Measurements from ENCODE around the gene IFT25. TPM values are rescaled to one million over a fixed set of nuclear protein-coding genes. Genes with fewer than 3 reads are reported as not detected.

The IFT25 gene
- total RNA-seq, 4 donors from 2014 or later: 2.4 to 9.1 (median 2.9) TPM

GRCh38 chr1:53902235-53903138 is 43.0 kb downstream of the IFT25 start:
- Histone ChIP-seq H3K9me3 (no peaks in the 10 kb centered on the region), H3K27ac (no peak overlapping the region)

DNA sequence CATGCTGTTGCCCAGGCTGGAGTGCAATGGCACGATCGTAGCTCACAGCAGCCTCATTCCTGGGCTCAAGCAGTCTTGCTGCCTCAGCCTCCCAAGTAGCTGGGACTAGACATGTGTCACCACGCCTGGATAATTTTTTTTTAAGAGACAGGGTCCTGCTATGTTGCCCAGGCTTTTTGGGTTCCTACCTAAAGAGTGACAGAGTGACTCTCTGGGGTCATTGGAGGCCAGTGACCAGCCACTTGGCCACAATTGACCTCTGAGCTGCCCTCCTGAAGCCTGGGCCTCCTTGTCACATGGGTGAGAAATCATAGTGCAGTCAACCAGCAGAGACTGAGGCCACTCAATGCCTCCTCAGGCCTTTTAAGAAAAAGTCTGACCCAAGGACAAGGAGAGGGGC is 45.8 kb downstream of the IFT25 start:
- no peak for DNase-seq
- TF ChIP-seq POLR2A (IDR thresholded peaks at IDR 0.05): no peak
- TF ChIP-seq, protein P1, sequence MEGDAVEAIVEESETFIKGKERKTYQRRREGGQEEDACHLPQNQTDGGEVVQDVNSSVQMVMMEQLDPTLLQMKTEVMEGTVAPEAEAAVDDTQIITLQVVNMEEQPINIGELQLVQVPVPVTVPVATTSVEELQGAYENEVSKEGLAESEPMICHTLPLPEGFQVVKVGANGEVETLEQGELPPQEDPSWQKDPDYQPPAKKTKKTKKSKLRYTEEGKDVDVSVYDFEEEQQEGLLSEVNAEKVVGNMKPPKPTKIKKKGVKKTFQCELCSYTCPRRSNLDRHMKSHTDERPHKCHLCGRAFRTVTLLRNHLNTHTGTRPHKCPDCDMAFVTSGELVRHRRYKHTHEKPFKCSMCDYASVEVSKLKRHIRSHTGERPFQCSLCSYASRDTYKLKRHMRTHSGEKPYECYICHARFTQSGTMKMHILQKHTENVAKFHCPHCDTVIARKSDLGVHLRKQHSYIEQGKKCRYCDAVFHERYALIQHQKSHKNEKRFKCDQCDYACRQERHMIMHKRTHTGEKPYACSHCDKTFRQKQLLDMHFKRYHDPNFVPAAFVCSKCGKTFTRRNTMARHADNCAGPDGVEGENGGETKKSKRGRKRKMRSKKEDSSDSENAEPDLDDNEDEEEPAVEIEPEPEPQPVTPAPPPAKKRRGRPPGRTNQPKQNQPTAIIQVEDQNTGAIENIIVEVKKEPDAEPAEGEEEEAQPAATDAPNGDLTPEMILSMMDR (IDR thresholded peaks at IDR 0.05 in 4 of 5, conservative IDR thresholded peaks at IDR 0.05 in 1 of 5): no peak
- intact Hi-C loops (cut with DNase I; ENCODE audit: low total_unique reads) (no loop called here), in situ Hi-C loops (cut with MboI; ENCODE audit: low sequenced_read_pairs in 4 of 4) (no loop called here)
- Histone ChIP-seq H3K4me3 (no peak overlapping the region), H3K27ac (no peak overlapping the region), H3K36me3 (no peaks in the 10 kb centered on the region), H3K27me3 (no peaks in the 10 kb centered on the region), H3K4me1 (peaks cover 8 to 10% of the 10 kb centered on the region in 2 donors), H3K9me3 (no peaks in the 10 kb centered on the region)
- ATAC-seq: no peak

More at GRCh38 chr1:53902235-53903138, 43.0 kb downstream of the IFT25 start:
- TF ChIP-seq, protein P1 (IDR thresholded peaks at IDR 0.05 in 4 of 5, conservative IDR thresholded peaks at IDR 0.05 in 1 of 5): no peak
- no peak for TF ChIP-seq POLR2A (IDR thresholded peaks at IDR 0.05)
- in situ Hi-C loops (cut with MboI; ENCODE audit: low sequenced_read_pairs in 4 of 4) (no loop called here), intact Hi-C loops (cut with DNase I; ENCODE audit: low total_unique reads) (no loop called here)
- Histone ChIP-seq H3K36me3 (no peaks in the 10 kb centered on the region), H3K4me1 (peaks cover 5 to 8% of the 10 kb centered on the region in 2 donors), H3K4me3 (no peak overlapping the region), H3K27me3 (no peaks in the 10 kb centered on the region)
- ATAC-seq (no peak), DNase-seq (no peak)

GRCh38 chr1:53899206-53899628 is 46.3 kb downstream of the IFT25 start:
- Histone ChIP-seq H3K4me3 (peak overlapping the region in 2 of 4 donors; percentile 1 to 9), H3K4me1 (peaks cover 8 to 10% of the 10 kb centered on the region in 2 donors), H3K27me3 (no peaks in the 10 kb centered on the region), H3K27ac (peak overlapping the region in 3 of 4 donors; percentile 9 to 63 (median 40)), H3K36me3 (no peaks in the 10 kb centered on the region), H3K9me3 (no peaks in the 10 kb centered on the region)
- TF ChIP-seq POLR2A (IDR thresholded peaks at IDR 0.05): no peak
- TF ChIP-seq, protein P1 (IDR thresholded peaks at IDR 0.05 in 4 of 5, conservative IDR thresholded peaks at IDR 0.05 in 1 of 5): no peak
- intact Hi-C loops (cut with DNase I; ENCODE audit: low total_unique reads) (no loop called here), in situ Hi-C loops (cut with MboI; ENCODE audit: low sequenced_read_pairs in 4 of 4) (no loop called here)
- DNase-seq (no peak), ATAC-seq (peak; percentile 53 to 59)

GRCh38 chr1:53896635-53897229 is 48.8 kb downstream of the IFT25 start:
- TF ChIP-seq, protein P1 (IDR thresholded peaks at IDR 0.05 in 4 of 5, conservative IDR thresholded peaks at IDR 0.05 in 1 of 5): no peak
- TF ChIP-seq POLR2A (IDR thresholded peaks at IDR 0.05): no peak
- Histone ChIP-seq H3K4me1 (peaks cover 8 to 10% of the 10 kb centered on the region in 2 donors), H3K9me3 (no peaks in the 10 kb centered on the region), H3K27me3 (no peaks in the 10 kb centered on the region), H3K27ac (no peak overlapping the region), H3K36me3 (no peaks in the 10 kb centered on the region), H3K4me3 (no peak overlapping the region)
- in situ Hi-C loops (cut with MboI; ENCODE audit: low sequenced_read_pairs in 4 of 4): no loop called here
- intact Hi-C loops (cut with DNase I; ENCODE audit: low total_unique reads): no loop called here
- DNase-seq: no peak
- ATAC-seq: peak; percentile 38 to 43
